RWPE2 (cell line): ENCODE results near the gene TRPC4.

Source experiments
- ATAC-seq: fragments of 200-7000 bp; cut with Tn5 transposase; 3 replicates; pipeline ENCODE4 v1.9.1; 2021; ENCODE audit warnings: low read depth
- DNase-seq: peaks from one replicate; pipeline ENCODE4 v3.0.0-alpha.2; 2020; ENCODE audit warnings: low spot score
- H3K27ac ChIP-seq: fragments of 450-650 bp; 2 replicates; pipeline ENCODE4 v1.5.1; 2017; ENCODE audit warnings: mild to moderate bottlenecking; ENCODE audit not compliant: poor library complexity, severe bottlenecking
- H3K27me3 ChIP-seq: fragments of 250-450 bp; sonication (Bioruptor Pico); 2 replicates; pipeline ENCODE4 v1.5.1; 2021; ENCODE audit warnings: mild to moderate bottlenecking, moderate library complexity; ENCODE audit not compliant: insufficient read depth, poor library complexity, severe bottlenecking
- H3K36me3 ChIP-seq: fragments of 250-450 bp; sonication (Bioruptor Pico); 2 replicates; pipeline ENCODE4 v1.5.1; 2020; ENCODE audit warnings: low read depth, mild to moderate bottlenecking, moderate library complexity
- H3K4me1 ChIP-seq: fragments of 250-450 bp; sonication (Bioruptor Pico); 2 replicates; pipeline ENCODE4 v1.5.1; 2021; ENCODE audit warnings: mild to moderate bottlenecking, moderate library complexity; ENCODE audit not compliant: insufficient read depth, poor library complexity, severe bottlenecking
- H3K4me3 ChIP-seq: fragments of 250-450 bp; sonication (Bioruptor Pico); 2 replicates; pipeline ENCODE4 v1.5.1; 2021; ENCODE audit warnings: mild to moderate bottlenecking, moderate library complexity; ENCODE audit not compliant: severe bottlenecking
- H3K9me3 ChIP-seq: fragments of 250-450 bp; sonication (Bioruptor Pico); 2 replicates; pipeline ENCODE4 v1.5.1; 2021; ENCODE audit warnings: mild to moderate bottlenecking, moderate library complexity; ENCODE audit not compliant: severe bottlenecking
- TF ChIP-seq, protein P1 (sequence below): fragments of 450-650 bp; IDR thresholded peaks from one replicate; pipeline ENCODE4 v1.5.1; 2017; ENCODE audit warnings: mild to moderate bottlenecking, moderate library complexity; ENCODE audit not compliant: poor library complexity, severe bottlenecking

Gene TRPC4

GRCh38 chr13:37700887-37701286 is 168.7 kb downstream of the TRPC4 start:
- no peak overlapping the region for H3K27ac ChIP-seq
- H3K36me3 ChIP-seq = no peaks in the 10 kb centered on the region
- DNase-seq (no peak), ATAC-seq (no peak)
- H3K4me1 ChIP-seq = peaks cover 5% of the 10 kb centered on the region
- H3K4me3 ChIP-seq = no peak overlapping the region
- no peaks in the 10 kb centered on the region for H3K27me3 ChIP-seq
- H3K9me3 ChIP-seq = no peaks in the 10 kb centered on the region
- TF ChIP-seq, protein P1, sequence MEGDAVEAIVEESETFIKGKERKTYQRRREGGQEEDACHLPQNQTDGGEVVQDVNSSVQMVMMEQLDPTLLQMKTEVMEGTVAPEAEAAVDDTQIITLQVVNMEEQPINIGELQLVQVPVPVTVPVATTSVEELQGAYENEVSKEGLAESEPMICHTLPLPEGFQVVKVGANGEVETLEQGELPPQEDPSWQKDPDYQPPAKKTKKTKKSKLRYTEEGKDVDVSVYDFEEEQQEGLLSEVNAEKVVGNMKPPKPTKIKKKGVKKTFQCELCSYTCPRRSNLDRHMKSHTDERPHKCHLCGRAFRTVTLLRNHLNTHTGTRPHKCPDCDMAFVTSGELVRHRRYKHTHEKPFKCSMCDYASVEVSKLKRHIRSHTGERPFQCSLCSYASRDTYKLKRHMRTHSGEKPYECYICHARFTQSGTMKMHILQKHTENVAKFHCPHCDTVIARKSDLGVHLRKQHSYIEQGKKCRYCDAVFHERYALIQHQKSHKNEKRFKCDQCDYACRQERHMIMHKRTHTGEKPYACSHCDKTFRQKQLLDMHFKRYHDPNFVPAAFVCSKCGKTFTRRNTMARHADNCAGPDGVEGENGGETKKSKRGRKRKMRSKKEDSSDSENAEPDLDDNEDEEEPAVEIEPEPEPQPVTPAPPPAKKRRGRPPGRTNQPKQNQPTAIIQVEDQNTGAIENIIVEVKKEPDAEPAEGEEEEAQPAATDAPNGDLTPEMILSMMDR = no peak

GRCh38 chr13:37695200-37695599 is 174.4 kb downstream of the TRPC4 start:
- no peaks in the 10 kb centered on the region for H3K36me3 ChIP-seq
- H3K27me3 ChIP-seq = no peaks in the 10 kb centered on the region
- TF ChIP-seq, protein P1 = no peak
- DNase-seq = no peak
- no peaks in the 10 kb centered on the region for H3K4me1 ChIP-seq
- H3K4me3 ChIP-seq = no peak overlapping the region
- H3K27ac ChIP-seq = no peak overlapping the region
- H3K9me3 ChIP-seq = no peaks in the 10 kb centered on the region
- ATAC-seq = no peak

GRCh38 chr13:37690361-37690760 is 179.2 kb downstream of the TRPC4 start:
- no peak overlapping the region for H3K4me3 ChIP-seq
- H3K36me3 ChIP-seq = no peaks in the 10 kb centered on the region
- H3K9me3 ChIP-seq = no peaks in the 10 kb centered on the region
- no peaks in the 10 kb centered on the region for H3K4me1 ChIP-seq
- DNase-seq (no peak), ATAC-seq (no peak)
- TF ChIP-seq, protein P1 = no peak
- H3K27ac ChIP-seq = no peak overlapping the region
- H3K27me3 ChIP-seq = no peaks in the 10 kb centered on the region

- no peak for DNase-seq
- Histone ChIP-seq H3K27ac (no peak overlapping the region), H3K9me3 (no peaks in the 10 kb centered on the region), H3K4me1 (no peaks in the 10 kb centered on the region), H3K27me3 (no peaks in the 10 kb centered on the region), H3K4me3 (no peak overlapping the region), H3K36me3 (no peaks in the 10 kb centered on the region)
- no peak for ATAC-seq
- TF ChIP-seq, protein P1 = no peak
Measured at GRCh38 chr13:37686501-37686900, 183.1 kb downstream of the TRPC4 start.

GRCh38 chr13:37685206-37685605 is 184.4 kb downstream of the TRPC4 start:
- no peak for ATAC-seq
- H3K36me3 ChIP-seq = no peaks in the 10 kb centered on the region
- H3K27me3 ChIP-seq = no peaks in the 10 kb centered on the region
- H3K4me1 ChIP-seq = no peaks in the 10 kb centered on the region
- H3K9me3 ChIP-seq = no peaks in the 10 kb centered on the region
- H3K27ac ChIP-seq = no peak overlapping the region
- no peak overlapping the region for H3K4me3 ChIP-seq
- TF ChIP-seq, protein P1 = no peak
- DNase-seq = no peak
